Upper lobe of right lung (tissue), 1 donor: ENCODE data around the gene COL28A1. TPM values are rescaled to one million over a fixed set of nuclear protein-coding genes. Genes with fewer than 3 reads are reported as not detected.

Experiments used
- ATAC-seq: fragments of 200-7000 bp; cut with Tn5 transposase; one replicate; pipeline ENCODE4 v1.9.1; 2020; ENCODE audit warnings: mild to moderate bottlenecking, moderate library complexity
- DNase-seq: peaks from one replicate; pipeline ENCODE4 v3.0.0-alpha.2; 2020
- H3K27ac ChIP-seq: fragments of 200-600 bp; one replicate; pipeline ENCODE4 v1.8.0; 2022
- H3K27me3 ChIP-seq: fragments of 200-600 bp; one replicate; pipeline ENCODE4 v1.8.0; 2022; ENCODE audit warnings: mild to moderate bottlenecking
- H3K36me3 ChIP-seq: fragments of 200-600 bp; one replicate; pipeline ENCODE4 v1.8.0; 2022
- H3K4me1 ChIP-seq: fragments of 200-600 bp; one replicate; pipeline ENCODE4 v1.8.0; 2022
- H3K4me3 ChIP-seq: fragments of 200-600 bp; one replicate; pipeline ENCODE4 v1.8.0; 2022; ENCODE audit warnings: mild to moderate bottlenecking
- H3K9me3 ChIP-seq: fragments of 200-600 bp; one replicate; pipeline ENCODE4 v1.8.0; 2022
- intact Hi-C: fragments of 100-400 bp; cut with DNase I; formaldehyde crosslinking; loops from one replicate; pipeline ENCODE4 v1.11.0; 2022
- total RNA-seq: library from RNA; stranded (reverse); fragmentation: NEBNext Ultra II Directional; extraction: Animal tissue kit (Norgen Biotek cat#: 25700); gene quantifications from one replicate; pipeline ENCODE4 v1.2.1, GENCODE V29; 2021
- TF ChIP-seq, protein P1 (sequence below): fragments of 200-600 bp; IDR thresholded peaks from one replicate; pipeline ENCODE4 v1.8.0; 2022; ENCODE audit warnings: antibody characterized with exemption
- donor health status: DM: no; HTN: yes; CAD: no; lungs with severe emphysema.

COL28A1 gene
- total RNA-seq, 1 donor from 2014 or later: 0.61 TPM

GRCh38 chr7:7568553-7568952, 32.9 kb upstream of the COL28A1 start:
- TF ChIP-seq, protein P1, sequence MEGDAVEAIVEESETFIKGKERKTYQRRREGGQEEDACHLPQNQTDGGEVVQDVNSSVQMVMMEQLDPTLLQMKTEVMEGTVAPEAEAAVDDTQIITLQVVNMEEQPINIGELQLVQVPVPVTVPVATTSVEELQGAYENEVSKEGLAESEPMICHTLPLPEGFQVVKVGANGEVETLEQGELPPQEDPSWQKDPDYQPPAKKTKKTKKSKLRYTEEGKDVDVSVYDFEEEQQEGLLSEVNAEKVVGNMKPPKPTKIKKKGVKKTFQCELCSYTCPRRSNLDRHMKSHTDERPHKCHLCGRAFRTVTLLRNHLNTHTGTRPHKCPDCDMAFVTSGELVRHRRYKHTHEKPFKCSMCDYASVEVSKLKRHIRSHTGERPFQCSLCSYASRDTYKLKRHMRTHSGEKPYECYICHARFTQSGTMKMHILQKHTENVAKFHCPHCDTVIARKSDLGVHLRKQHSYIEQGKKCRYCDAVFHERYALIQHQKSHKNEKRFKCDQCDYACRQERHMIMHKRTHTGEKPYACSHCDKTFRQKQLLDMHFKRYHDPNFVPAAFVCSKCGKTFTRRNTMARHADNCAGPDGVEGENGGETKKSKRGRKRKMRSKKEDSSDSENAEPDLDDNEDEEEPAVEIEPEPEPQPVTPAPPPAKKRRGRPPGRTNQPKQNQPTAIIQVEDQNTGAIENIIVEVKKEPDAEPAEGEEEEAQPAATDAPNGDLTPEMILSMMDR: no peak
- Histone ChIP-seq H3K36me3 (peaks cover 10% of the 10 kb centered on the region), H3K9me3 (no peaks in the 10 kb centered on the region), H3K4me3 (peak overlapping the region; percentile 74), H3K27me3 (no peaks in the 10 kb centered on the region), H3K4me1 (peaks cover 17% of the 10 kb centered on the region), H3K27ac (no peak overlapping the region)
- no peak for DNase-seq
- no peak for ATAC-seq
- intact Hi-C loops: no loop called here

- Histone ChIP-seq H3K4me1 (peaks cover 17% of the 10 kb centered on the region), H3K27me3 (no peaks in the 10 kb centered on the region), H3K9me3 (no peaks in the 10 kb centered on the region), H3K27ac (peak overlapping the region; percentile 90), H3K4me3 (peak overlapping the region; percentile 74), H3K36me3 (peaks cover 7% of the 10 kb centered on the region)
- DNase-seq (no peak), ATAC-seq (no peak)
- TF ChIP-seq, protein P1: no peak
- intact Hi-C loops: no loop called here
These were observed 32.3 kb upstream of the COL28A1 start for GRCh38 chr7:7567898-7568531.

GRCh38 chr7:7566651-7567611, 31.3 kb upstream of the COL28A1 start, which contains the start of gene MIOS:
Gene MIOS (plus strand): TSS chr7:7566884. CDS start chr7:7572476, 5,592 bp downstream.
- Histone ChIP-seq H3K4me3 (peak within 1 kb of the TSS; percentile 74), H3K9me3 (no peaks in the 10 kb centered on the region), H3K36me3 (no peaks in the 10 kb centered on the region), H3K27me3 (no peaks in the 10 kb centered on the region), H3K27ac (peak within 1 kb of the TSS; percentile 90), H3K4me1 (peaks cover 17% of the 10 kb centered on the region)
- DNase-seq (peak; percentile 95), ATAC-seq (peak; percentile 97)
- intact Hi-C loops: no loop called here
- TF ChIP-seq, protein P1: no peak

DNA sequence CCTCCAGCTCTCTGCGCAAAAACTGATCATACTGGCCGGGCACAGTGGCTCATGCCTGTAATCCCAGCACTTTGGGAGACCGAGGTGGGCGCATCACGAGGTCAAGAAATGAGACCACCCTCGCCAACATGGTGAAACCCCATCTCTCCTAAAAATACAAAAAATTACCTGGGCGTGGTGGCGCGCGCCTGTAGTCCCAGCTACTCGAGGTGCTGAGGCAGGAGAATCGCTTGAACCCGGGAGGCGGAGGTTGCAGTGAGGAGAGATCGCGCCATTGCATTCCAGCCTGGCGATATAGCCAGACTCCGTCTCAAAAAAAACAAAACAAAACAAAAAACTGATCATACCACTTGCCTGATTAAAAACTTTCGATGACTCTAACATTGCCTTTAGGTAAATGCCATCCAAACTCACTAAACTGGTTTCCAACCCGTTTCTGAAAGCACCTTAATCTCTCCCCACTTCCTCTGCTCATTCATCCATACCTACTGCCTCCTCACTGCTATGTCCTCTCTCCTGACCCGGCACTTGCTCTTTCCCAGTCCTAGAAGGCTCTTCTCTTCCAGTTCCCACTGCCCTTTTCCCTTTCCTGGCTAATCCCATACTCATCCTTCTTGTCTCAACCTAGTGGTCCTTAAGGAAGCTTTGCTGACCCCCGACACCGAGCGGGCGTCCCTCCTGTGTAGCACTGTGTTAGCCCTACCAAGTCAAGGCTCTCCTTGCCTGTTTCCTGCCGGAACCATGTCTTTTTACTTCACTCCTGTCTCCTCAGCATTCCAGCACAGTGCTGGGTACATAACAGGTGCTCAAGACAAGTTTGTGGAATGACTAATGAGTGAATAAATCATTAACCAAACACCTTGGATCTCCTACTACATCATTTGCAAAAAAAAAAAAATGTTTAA, 30.3 kb upstream of the COL28A1 start:
- Histone ChIP-seq H3K4me3 (peak overlapping the region; percentile 74), H3K4me1 (peaks cover 17% of the 10 kb centered on the region), H3K36me3 (no peaks in the 10 kb centered on the region), H3K27ac (peak overlapping the region; percentile 90), H3K27me3 (no peaks in the 10 kb centered on the region), H3K9me3 (no peaks in the 10 kb centered on the region)
- TF ChIP-seq, protein P1: no peak
- ATAC-seq: peak; percentile 59
- intact Hi-C loops: no loop called here
- DNase-seq: no peak

GRCh38 chr7:7565018-7565680, 29.5 kb upstream of the COL28A1 start:
- Histone ChIP-seq H3K36me3 (no peaks in the 10 kb centered on the region), H3K9me3 (no peaks in the 10 kb centered on the region), H3K27me3 (no peaks in the 10 kb centered on the region), H3K4me1 (peaks cover 17% of the 10 kb centered on the region), H3K27ac (no peak overlapping the region), H3K4me3 (no peak overlapping the region)
- DNase-seq (no peak), ATAC-seq (no peak)
- TF ChIP-seq, protein P1: no peak
- intact Hi-C loops: no loop called here
